Panc1 (cell line): ENCODE measurements around the gene KAZN.

Source experiments
- SIN3A ChIP-seq: IDR thresholded peaks from 2 replicates; pipeline ENCODE4 v1.6.1; 2012; ENCODE audit warnings: low read depth, mild to moderate bottlenecking, low read length, moderate library complexity, borderline replicate concordance; ENCODE audit not compliant: insufficient read depth
- TF ChIP-seq, protein P1 (sequence below): fragments of 450-650 bp; IDR thresholded peaks from 2 replicates; pipeline ENCODE4 v1.5.1; 2017; ENCODE audit warnings: mild to moderate bottlenecking

DNA sequence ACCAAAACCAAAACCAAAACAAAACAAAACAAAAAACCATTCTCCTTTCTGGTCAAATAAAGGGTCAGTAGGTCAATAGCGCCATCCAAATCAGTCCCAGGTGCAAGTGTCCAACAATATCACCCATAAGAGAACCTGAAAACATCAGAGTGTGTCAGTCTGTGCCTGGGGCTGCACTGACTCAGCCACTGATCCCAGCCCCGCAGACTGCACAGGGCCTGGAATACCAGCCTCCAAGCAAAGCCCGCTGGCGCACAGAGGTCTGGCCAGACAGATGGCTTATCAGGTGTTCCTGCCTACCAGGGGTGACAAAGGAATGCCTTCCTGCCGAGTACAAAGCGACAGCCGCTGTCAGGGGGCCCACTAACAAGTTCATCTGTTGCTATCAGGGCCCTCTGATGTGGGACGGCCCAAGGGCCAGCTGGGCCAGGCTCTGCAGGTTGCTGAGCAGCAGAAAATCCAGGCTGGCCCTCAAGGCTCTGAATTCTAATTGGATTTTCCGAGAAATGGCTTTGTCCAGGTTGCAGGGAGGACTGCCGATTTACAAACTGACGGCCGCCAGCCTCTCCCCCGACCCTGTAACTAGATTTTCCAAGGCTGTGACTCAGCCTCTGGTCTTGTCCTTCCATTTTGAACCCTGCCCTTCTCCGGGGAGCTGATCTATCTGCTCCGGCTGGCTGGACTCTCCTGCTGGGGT is 541.3 kb downstream of the KAZN start:
- TF ChIP-seq, protein P1, sequence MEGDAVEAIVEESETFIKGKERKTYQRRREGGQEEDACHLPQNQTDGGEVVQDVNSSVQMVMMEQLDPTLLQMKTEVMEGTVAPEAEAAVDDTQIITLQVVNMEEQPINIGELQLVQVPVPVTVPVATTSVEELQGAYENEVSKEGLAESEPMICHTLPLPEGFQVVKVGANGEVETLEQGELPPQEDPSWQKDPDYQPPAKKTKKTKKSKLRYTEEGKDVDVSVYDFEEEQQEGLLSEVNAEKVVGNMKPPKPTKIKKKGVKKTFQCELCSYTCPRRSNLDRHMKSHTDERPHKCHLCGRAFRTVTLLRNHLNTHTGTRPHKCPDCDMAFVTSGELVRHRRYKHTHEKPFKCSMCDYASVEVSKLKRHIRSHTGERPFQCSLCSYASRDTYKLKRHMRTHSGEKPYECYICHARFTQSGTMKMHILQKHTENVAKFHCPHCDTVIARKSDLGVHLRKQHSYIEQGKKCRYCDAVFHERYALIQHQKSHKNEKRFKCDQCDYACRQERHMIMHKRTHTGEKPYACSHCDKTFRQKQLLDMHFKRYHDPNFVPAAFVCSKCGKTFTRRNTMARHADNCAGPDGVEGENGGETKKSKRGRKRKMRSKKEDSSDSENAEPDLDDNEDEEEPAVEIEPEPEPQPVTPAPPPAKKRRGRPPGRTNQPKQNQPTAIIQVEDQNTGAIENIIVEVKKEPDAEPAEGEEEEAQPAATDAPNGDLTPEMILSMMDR: no peak
- no peak for TF ChIP-seq SIN3A
